NOMO-1 treated with dmso at 0.1 percent for 144 hours (cell line): ENCODE measurements around the gene VANGL2.
"Not testable (repeated sequence)": the region's sequence is repeated elsewhere in the genome, so short reads cannot be mapped to it uniquely, and the experiment has no call there.

Experiments
- DNase-seq: peaks from one replicate; lab custom pipeline; 2025; ENCODE audit not compliant: unreplicated experiment; lab: John Stamatoyannopoulos, UW

VANGL2 gene

DNA sequence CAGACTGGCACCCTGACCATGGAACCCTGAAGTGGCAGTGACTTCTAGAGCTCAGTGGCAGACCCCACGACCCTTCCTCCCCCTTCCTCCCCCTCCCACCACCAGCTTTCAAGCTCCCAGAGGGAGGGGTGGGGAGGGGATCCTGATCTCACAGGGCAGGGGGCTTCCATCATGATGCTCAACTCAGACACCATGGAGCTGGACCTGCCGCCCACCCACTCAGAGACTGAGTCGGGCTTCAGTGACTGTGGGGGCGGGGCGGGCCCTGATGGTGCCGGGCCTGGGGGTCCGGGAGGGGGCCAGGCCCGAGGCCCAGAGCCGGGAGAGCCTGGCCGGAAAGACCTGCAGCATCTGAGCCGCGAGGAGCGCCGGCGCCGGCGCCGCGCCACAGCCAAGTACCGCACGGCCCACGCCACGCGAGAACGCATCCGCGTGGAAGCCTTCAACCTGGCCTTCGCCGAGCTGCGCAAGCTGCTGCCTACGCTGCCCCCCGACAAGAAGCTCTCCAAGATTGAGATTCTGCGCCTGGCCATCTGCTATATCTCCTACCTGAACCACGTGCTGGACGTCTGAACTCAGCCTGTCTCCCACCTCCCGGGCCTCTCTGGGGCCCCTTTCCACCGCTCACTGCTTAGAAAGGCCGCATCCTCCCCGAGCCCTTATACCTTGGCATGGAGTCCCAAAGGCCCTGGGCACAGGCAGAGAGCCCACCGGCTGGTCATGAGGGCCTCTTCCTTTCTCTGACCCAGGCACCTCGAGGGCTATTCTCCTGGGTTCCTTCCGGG lies 29.6 kb upstream of the VANGL2 start:
- no peak for DNase-seq

DNA sequence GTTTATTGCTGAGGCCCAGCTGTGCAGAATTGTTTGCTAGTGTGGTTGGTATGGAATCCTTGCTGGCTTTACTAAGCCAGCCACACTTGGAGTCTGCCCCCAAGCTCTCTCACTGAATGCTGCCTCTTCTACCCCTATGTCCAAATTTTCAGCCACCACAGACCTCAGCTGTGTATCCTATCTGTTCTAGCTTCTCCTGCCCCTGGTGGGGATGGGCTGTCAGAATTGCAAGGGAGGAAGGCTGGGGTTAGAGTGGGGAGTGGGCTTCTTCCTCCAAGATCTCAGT lies 29.1 kb upstream of the VANGL2 start:
- no peak for DNase-seq

DNA sequence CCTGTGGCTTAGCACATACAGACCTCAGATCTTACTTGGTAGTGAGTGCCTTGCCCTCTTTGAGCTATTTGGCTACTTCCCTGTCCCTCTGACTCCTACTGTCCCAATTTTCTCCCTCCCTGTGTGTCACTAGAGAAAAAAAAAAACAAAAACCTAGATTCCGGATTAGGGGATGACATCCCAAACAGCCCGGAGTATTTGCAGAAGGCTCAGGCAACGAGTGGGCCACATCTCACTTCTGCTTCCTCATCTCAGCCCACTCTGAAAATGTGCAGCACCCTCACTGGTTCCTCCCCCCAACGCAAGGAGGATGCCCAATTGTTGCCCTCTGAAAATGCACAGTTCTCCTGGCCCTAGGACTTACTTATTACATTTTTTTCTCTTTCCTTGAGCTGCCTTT lies 28.6 kb upstream of the VANGL2 start:
- DNase-seq: no peak

DNA sequence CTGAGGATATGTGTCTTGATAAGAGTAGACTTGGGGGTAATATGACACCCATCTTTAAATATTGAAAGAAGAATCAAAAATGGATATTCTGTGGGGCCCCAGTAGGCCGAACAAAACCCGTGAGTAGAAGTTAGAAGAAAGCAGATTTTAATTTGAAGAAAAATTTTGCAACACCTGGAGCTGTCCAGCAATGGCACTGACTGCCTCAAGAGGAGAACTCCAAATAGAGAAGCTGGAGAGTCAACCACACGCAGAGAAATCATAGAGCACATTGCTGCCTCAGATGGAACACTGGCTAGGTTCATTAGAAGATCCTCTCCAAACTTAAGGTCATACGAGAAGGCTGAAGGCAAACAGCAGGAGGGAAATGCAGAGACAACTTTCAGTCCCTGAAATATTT lies 26.7 kb upstream of the VANGL2 start:
- peak; percentile 33 for DNase-seq

DNA sequence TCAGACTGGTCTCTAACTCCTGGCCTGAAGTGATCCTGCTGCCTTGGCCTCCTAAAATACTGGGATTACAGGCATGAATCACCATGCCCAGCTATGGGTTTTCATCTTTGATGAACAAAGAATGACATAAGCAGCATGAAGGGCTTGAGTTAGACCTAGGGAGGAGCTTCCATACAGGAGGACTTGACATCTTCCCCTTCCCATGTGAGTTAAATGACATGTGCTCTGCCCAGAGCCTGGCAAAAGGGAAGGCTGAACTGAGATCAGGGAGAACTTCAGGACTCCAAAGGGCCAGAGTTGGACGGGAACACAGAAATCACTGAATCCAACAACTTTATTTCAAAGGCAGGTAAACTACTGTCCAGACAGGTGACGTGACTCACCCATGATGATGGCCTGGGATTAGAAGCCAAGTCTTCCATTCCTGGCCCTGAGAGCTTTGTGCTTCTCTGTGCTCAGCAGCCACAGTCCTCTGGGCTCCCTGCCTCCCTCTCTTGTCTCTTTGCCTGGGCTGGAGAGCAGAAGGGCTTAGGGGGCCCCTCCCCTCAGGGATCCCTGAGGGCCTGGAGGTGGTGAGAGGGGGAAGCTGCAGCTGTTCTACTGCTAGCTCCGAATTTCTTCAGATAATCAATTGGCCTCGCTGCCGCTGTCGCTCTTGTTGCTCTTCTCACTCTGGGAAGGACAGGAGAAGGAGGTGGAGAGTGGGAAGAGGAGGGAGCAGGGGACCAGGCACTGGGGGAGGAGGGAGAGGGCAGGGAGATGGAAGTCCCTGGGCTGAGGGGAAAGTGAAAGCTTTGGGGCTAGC lies 25.9 kb upstream of the VANGL2 start:
- DNase-seq: no peak

DNA sequence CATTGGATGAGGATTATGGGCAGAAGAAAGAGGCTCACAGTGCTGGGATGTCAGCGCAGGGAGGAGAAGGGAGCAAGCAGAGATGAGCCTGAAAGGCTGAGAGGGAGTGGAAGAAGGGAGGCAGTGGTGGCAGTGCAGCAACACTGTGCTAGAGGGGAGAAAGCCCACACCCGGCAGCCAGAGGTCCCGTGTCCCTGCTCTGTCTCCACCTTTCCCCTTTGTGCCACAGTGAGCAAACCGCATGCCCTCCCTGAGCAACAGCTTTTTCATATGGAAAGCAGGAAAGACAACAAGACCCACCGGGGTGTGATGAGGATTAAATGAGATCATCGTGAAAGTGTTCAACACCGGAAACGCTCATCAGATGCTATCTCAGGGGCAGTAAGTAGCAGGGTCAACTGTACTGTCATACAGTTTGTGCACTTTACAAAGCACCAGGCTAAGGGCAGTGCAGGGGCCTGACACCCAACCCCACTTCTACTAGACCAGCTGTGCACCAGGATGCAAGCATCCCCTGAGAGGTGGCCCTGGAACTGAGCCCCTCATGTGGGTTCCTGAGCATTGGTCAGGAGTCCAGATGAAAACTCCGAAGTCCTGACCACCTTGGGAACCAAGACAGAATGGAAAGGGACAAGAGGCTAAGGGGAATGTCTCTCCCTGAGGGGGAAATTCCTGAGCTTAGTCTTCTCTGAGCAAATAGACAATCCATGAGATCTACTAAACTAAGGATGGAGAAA lies 24.4 kb upstream of the VANGL2 start:
- no peak for DNase-seq

DNA sequence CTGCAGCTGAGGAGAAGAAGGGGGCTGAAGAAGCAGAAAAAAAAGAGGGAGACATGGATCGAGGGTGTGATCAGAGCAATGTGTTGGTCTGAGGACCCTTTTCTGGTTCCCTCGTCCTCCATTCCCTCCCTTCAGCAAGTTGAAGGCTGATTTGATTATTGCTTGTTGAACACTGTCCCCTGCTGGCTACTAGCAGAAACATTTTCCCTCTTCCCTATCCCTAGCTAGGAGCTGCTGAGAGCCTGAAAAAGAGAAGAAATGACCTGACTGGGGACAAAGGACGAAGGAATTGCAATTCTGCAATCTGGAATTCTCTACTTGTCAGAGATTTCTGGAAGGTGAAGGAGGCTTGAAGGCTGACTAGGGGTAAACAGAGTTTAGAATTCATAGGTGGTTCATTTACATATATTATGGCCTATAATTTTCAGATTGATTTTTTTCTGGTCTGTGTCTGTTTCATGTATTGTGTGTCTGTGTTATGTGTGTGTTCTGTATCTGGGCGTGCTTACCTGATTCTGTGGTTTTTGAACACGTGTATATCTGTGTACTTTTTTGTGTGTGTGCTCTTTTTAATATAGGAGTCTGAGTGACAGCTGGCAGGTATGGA lies 23.7 kb upstream of the VANGL2 start:
- DNase-seq: peak; percentile 53

DNA sequence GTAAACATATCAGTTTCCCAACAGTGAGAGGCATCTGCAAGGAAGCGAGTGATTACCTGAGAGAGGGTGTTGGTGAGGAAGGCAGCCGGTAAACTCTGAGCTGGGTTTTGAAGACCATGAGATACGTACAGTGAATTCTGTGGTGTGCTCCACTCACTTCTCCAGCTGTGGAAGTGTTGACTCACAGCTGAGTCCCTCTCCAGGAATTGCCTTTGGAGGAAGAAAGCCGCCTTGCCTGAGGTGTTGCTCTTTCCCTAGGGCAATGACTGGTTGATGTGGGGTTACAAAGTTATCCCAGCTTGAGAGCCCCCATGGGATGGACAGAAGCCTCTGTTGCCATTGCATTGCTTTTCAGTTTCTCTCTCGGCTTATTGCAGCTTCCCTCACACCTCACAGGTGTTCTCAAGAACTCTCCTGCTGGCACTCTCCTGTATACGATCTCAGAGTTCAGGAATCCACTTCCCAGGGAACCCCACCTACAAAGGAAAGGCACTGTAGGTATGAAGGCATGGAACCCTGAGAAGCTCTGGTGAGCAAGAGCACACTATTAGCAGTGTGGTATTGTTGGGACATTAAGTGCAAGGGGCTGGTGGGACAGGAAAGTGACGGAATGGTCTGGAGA lies 22.7 kb upstream of the VANGL2 start:
- DNase-seq: no peak

DNA sequence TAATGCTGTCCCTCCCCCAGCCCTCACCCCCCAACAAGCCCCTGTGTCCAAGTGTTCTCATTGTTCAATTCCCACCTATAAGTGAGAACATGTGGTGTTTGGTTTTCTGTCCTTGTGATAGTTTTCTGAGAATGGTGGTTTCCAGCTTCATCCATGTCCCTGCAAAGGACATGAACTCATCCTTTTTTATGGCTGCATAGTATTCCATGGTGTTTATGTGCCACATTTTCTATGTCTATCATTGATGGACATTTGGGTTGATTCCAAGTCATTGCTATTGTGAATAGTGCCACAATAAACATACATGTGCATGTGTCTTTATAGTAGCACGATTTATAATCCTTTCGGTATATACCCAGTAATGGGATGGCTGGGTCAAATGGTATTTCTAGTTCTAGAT lies 15.6 kb upstream of the VANGL2 start:
- DNase-seq: not testable (repeated sequence)

DNA sequence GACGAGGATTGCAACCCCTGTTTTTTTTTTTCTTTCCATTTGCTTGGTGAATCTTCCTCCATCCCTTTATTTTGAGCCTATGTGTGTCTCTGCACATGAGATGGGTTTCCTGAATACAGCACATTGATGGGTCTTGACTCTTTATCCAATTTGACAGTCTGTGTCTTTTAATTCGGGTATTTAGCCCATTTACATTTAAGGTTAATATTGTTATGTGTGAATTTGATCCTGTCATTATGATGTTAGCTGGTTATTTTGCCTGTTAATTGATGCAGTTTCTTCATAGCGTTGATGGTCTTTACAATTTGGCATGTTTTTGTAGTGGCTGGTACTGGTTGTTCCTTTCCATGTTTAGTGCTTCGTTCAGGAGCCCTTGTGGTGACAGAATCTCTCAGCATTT lies 12.0 kb upstream of the VANGL2 start:
- DNase-seq: not testable (repeated sequence)

DNA sequence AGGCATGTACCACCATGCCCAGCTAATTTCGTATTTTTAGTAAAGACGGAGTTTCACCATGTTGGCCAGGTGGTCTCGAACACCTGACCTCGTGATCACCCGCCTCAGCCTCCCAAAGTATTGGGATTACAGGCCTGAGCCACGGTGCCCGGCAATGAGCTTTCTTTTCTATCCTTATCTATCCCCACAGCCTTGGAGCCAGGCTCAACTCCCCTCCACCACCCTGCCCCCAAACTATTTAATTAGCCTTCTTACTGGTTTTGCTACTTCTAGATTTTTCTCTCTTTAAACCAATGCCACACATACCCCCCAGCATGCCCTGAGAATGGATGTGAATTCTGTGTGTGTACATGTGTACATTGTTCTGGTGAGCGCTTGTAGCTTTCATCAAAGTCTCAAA lies 5.7 kb upstream of the VANGL2 start:
- DNase-seq: no peak

DNA sequence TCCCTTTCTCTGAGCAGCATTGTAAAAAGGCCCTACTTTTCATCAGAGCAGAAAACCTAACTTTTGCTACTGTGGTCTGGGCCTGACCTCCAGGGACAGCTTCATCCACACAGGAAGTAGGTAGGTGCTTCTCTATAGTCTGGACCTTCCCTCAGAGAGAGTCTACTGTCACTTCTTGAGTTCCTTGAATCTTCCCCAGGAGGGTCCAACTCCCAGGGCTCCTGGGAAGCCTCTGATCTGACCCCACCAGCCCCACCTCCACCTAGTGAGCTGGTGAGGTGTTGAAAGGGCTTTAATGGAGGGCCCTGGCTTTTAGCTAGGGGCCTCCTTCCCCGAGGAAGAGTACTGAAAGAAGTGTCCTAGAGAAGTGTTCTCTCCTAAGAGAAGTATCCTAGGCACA lies 2.7 kb upstream of the VANGL2 start:
- no peak for DNase-seq

DNA sequence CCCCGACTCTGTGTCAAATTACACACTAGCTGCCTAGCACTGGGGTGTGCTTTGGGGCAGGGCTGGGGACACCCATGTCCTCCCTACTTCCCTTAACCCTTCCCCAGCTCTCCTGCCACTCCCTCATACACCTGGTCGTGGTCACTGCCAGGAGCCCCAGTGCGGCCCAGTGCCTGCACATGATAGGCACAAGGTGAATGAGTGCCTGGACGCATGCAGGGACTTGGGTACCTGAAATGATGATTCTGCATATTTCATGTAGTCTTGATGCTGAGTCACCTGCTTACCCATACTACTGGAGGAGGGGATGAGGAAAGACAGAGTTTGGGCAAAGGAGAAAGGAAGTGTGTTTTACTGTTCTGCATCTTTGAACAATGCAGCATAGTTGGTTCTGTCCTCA lies 1.5 kb upstream of the VANGL2 start:
- DNase-seq: no peak

DNA sequence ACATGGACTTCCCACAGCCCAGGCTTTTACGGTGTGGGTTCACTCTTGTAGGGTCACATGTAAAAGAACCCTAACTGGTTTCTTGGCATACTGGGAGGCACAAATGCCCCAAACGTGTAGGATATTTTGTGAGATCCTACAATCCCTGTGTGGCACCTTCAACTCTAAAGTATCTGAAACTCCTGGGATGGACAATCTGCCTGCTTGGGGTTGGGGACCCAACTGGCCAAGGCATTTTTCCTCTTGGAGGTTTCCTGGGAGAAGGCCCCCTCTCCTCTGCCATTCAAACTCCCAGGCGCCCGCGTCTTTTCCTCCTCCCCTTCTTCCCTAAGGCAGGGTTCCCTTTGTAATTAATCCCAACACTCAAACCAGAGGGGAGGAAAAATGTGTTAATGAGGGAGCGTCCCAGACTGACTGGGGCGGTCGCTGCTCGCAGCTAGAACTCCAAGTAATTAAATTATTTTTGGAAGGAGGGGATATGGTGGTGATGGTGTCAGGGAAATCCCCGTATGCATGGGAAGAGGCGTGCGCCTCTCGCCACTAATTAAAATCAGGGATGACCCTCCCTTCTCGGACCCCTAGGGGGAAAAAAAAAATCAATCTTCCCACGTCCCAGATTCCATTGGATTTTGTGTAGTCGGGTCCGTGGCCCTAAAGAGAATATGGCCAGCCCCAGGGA lies 681 bp upstream of the VANGL2 start:
- no peak for DNase-seq

DNA sequence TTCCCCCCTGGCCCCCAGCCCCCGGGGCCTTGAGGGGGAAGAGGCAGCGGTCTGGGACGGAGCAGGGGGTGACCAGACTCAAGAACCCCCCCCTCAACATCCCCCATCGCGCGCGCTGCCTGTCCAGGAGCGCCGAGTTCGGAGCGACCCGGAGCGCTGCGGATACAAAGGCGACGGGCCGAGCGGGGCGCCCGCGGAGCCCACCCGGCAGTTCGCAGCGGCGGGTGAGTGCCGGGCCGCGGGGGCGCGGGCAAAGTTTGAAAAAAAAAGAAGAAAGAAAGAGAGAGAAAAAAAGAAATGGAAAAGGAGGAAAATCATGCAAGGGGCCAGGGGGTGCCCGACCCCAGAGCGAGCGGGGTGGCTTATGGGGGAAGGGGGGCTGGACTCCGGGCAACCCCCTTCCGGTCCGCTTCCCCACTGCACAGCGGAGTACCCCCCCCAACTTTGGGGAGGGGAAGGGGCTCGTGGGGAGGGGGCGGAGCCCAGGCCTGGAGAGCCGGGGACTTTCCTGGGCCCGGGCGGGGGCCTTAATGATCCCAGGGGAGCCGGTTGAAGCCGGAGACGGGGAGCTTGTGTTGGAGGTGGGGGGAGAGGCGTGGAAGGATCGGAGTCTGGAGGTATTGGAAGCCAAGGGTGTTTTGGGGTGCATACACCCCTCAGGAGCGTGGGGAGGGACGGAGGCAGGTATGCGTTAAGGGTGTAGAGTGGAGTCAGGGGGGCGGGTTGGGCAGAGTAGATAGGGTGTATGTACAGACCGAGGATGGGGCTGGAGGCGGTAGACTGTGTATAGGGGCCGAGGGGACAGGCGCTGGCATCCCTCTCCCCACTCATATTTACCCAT lies 502 bp downstream of the VANGL2 start:
- DNase-seq: no peak

DNA sequence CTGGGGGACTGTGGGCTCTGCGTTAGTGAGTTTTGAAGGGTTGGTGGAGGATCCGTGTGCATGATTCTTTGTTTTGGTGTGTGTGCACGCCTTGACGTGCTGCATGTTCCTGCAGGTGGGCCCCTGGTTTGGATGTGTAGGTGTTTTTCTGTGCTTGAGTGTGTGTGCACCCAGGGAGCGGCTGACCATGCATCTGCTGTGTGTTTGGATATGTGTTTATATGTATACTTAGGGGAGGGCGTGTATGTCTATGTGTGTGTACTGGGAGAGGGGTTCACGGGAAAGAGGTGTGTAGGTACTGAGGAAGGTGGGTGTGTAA lies 1.1 kb downstream of the VANGL2 start:
- DNase-seq: no peak

DNA sequence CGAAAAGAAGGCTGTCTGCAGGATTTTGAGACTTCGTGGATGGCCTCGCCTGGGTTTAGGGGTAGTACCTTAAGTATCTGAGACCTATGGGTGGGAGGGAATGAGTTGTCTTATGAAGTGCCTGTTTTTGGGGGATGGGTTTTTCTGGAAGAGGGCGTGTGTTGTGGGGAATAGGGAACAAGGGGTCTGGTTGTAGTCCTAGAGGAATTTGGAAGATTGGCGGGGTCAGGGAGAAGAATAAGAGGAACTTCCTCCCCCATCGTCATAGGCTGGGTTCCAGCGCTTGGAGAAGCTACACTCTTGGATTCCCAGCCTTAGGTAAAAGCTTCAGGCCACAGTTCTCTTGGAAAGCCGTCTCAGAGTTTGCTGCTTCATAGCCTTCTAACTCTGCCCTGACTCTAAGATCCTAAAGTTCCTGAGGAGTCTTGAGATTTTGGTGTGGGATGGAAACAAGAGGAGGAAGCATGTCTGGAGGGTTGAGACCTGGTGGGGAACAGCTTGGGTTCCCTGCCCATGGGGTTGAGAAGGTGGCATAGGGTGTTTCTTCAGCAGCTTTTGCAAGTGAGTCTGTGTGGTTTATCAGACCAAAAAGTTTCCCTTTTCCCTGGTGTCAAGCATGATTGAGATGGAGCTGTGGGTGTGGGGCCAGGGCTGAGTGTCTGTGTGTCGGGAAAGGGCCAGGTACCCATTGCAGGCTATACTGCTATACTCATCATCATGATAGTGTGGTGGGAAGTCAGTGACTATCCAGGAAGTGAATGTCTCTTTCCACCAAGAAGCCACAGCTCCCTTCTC lies 1.8 kb downstream of the VANGL2 start:
- DNase-seq: no peak

DNA sequence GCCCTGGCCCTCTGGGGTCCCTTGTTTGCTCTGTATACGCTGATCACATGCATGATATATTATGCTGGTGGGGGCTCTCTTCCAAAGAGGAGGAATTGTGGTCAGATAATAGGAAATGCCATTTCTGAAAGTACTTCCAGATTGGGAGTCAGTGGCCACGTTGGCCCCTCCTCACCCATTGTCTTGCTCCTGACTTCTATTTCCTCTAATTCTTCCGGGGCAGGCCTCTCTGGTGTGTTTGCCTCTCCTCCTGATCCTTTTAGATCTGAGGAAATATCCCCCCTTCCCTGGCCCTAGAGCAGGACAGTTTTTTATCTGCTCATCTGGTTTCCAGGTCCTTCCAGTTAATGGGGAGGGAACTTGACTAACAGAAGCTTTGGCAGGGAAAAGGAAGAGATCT lies 2.9 kb downstream of the VANGL2 start:
- DNase-seq: no peak

DNA sequence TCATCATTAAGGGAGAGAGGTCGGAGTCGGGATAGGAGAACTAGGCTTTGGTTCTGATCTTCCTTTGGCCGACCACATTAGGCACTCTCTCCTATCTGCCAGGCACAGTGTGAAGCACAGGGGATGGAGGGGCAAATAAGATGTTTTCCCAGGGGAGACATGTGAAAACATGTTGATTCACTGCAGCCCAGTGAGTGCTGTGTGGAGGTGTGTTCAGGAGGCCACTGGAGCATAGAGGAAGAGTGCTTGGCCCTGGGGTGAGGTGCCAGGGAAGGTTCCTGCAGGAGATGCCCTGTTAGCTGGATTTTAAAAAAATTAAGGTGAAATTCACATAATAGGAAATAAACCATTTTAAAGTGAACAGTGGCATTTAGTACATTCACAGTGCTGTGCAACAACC lies 3.7 kb downstream of the VANGL2 start:
- no peak for DNase-seq
